Transverse colon (tissue), 4 donors: ENCODE data around the gene NPAS3.

Experiments
- EP300 ChIP-seq: sonication (generic); formaldehyde crosslinking; IDR thresholded peaks from one replicate; pipeline ENCODE4 v1.6.1; 2017; ENCODE audit warnings: antibody characterized with exemption, low read depth
- POLR2AphosphoS5 ChIP-seq, 3 donors: sonication (generic); formaldehyde crosslinking; IDR thresholded peaks; one replicate each; pipeline ENCODE4 v1.6.1; 2016; ENCODE audit warnings: antibody characterized with exemption in 3 of 3
- TF ChIP-seq, protein P1 (sequence below), 5 experiments: fragments of 200-600 bp in 3 of 5; fragments of 450-650 bp in 2 of 5; sonication (generic) in 3 of 5; IDR thresholded peaks; 1 replicate in 2 of 5; 2 replicates in 3 of 5; pipeline ENCODE4 v1.5.1; 2016 to 2017; ENCODE audit warnings: antibody characterized with exemption in 5 of 5, inconsistent platforms in 3 of 5, mild to moderate bottlenecking in 2 of 5, moderate library complexity in 1 of 5

DNA sequence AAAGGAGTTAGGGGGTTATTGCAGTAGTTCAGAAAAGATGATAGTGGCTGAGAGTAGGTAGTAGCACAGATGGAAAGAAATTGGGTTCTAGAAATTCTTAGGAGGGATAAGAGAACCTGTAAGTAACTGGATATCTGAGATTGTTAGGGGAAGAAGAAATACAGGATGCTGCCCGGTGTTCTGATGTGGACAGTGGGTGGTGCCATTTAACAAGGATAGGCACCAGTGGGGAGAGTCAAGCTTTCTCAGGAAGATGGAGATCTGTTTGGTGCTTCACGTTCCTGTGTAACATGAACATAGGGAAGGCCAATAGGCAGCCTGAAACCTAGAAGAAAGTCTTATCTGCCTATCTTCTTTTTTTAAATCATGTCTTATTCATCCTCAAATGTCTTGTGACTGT is 245.9 kb downstream of the NPAS3 start:
- TF ChIP-seq, protein P1, sequence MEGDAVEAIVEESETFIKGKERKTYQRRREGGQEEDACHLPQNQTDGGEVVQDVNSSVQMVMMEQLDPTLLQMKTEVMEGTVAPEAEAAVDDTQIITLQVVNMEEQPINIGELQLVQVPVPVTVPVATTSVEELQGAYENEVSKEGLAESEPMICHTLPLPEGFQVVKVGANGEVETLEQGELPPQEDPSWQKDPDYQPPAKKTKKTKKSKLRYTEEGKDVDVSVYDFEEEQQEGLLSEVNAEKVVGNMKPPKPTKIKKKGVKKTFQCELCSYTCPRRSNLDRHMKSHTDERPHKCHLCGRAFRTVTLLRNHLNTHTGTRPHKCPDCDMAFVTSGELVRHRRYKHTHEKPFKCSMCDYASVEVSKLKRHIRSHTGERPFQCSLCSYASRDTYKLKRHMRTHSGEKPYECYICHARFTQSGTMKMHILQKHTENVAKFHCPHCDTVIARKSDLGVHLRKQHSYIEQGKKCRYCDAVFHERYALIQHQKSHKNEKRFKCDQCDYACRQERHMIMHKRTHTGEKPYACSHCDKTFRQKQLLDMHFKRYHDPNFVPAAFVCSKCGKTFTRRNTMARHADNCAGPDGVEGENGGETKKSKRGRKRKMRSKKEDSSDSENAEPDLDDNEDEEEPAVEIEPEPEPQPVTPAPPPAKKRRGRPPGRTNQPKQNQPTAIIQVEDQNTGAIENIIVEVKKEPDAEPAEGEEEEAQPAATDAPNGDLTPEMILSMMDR (IDR thresholded peaks at IDR 0.05): peak in 2 of 5 experiments; percentile 16 to 17
- TF ChIP-seq POLR2AphosphoS5 (IDR thresholded peaks at IDR 0.05) (no peak), EP300 (no peak)
